ENCODE data around the gene SMIM45.
A peak's percentile ranks its signal among the peaks of the same experiment; 100 is the strongest.

SMIM45 gene

DNA sequence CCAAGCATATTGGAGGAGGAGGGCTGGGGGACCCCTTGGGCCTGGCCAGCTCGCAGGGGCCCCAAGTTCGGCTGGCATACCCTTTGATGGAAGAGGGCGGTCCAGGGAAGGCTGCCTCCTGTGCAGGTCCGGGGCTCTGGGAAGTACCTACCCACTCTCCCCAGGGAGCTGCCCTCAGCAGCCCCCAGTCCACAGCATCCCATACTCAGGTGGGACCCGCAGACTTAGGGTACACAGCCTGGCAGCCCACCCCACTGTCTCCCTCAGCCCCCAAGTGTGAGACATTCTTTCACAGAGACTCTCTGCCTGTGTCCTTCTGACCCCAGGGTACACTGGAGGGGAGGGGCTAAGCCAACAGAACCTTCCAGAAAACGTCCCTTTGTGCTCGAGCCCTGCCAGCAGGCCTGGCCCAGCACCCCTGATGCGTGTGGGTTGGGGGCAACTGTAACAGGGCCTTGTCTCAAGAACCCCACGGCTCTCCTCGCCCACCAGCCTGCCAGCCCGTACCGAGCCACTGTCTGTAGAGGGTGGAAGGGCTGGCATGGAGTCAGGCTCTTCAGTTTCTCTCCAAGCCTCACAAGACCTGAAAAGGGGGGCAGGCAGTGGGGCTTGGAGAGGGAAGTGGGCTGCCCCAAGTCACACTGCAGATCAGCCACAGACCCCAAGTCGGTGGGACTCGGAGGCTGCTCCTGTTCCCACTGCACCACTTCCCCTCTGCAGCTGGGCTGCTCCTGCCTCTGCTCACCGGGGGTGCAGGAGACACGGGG lies 18.4 kb upstream of the SMIM45 start:
- Histone ChIP-seq H3K4me3 (ENCODE audit: low read depth in 1 of 2, low read length in 2 of 2) (no peak overlapping the region), H3K27me3 (ENCODE audit: insufficient read depth, low read length, poor library complexity) (no peaks in the 10 kb centered on the region), H3K9me3 (ENCODE audit: insufficient read depth, low read length, severe bottlenecking) (no peaks in the 10 kb centered on the region), H3K9ac (ENCODE audit: low read depth, low read length) (no peak overlapping the region), H3K4me1 (ENCODE audit: insufficient read depth, low read length) (no peaks in the 10 kb centered on the region), H3K36me3 (ENCODE audit: insufficient read depth, low read length) (peaks cover 59% of the 10 kb centered on the region), H3K4me2 (ENCODE audit: insufficient read depth, low read length) (no peak overlapping the region), H3K27ac (ENCODE audit: low read length) (no peak overlapping the region), H3K79me2 (ENCODE audit: insufficient read depth, low read length) (peaks cover 17% of the 10 kb centered on the region), H4K20me1 (ENCODE audit: insufficient read depth, low read length) (peaks cover 47% of the 10 kb centered on the region), H2AFZ (ENCODE audit: low read depth, low read length) (no peak overlapping the region)
- ATAC-seq (ENCODE audit: insufficient read depth, low read depth) (peak; percentile 22; the same call in 2 of the 3 replicates), DNase-seq (peak; percentile 35)
- TF ChIP-seq, protein P1, sequence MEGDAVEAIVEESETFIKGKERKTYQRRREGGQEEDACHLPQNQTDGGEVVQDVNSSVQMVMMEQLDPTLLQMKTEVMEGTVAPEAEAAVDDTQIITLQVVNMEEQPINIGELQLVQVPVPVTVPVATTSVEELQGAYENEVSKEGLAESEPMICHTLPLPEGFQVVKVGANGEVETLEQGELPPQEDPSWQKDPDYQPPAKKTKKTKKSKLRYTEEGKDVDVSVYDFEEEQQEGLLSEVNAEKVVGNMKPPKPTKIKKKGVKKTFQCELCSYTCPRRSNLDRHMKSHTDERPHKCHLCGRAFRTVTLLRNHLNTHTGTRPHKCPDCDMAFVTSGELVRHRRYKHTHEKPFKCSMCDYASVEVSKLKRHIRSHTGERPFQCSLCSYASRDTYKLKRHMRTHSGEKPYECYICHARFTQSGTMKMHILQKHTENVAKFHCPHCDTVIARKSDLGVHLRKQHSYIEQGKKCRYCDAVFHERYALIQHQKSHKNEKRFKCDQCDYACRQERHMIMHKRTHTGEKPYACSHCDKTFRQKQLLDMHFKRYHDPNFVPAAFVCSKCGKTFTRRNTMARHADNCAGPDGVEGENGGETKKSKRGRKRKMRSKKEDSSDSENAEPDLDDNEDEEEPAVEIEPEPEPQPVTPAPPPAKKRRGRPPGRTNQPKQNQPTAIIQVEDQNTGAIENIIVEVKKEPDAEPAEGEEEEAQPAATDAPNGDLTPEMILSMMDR (IDR thresholded peaks at IDR 0.05; ENCODE audit: borderline replicate concordance, extremely low read depth, low read length, poor library complexity, severe bottlenecking): no peak
- TF ChIP-seq EZH2 (IDR thresholded peaks at IDR 0.05; ENCODE audit: borderline replicate concordance, low read depth, low read length, severe bottlenecking): no peak

DNA sequence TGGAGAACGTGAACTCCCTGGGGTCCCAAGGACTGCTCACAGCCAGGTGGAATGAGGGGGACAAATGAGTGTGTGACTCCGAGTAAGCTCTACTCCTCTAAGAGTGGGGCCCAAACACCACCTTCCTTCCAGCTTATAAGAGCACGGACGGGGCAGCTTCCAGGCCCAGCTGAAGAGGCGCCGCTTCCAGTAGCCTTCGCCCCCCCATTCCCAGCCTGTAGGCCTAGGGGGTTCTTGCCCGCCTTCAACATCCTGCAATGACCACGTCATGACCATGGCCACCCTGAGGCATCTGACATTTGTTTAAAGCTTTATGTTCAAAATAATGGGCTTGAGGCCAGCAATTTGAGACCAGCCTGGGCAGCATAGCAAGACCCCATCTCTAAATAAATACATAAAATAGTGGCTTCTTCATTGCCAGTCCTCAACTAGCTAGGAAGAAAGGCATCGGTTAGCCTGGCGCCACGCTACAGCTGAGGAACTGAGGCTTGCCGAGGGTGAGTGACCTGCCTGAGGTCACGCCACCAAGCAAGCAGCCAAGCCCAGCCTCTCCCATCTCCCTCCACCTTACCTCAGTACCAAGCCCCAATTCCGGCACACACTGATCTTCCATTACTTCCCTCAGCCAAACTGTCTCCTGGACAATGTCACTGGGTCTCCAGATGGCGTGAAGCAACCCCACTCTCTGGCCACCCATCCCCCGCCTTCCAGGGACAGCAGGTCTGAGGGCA lies 17.5 kb upstream of the SMIM45 start:
- H3K27ac ChIP-seq (ENCODE audit: low read length): no peak overlapping the region
- H3K79me2 ChIP-seq (ENCODE audit: insufficient read depth, low read length): peaks cover 26% of the 10 kb centered on the region
- H4K20me1 ChIP-seq (ENCODE audit: insufficient read depth, low read length): peaks cover 55% of the 10 kb centered on the region
- peak; percentile 1; the same call in 1 of the 3 replicates for ATAC-seq (ENCODE audit: insufficient read depth, low read depth)
- no peaks in the 10 kb centered on the region for H3K27me3 ChIP-seq (ENCODE audit: insufficient read depth, low read length, poor library complexity)
- TF ChIP-seq, protein P1 (IDR thresholded peaks at IDR 0.05; ENCODE audit: borderline replicate concordance, extremely low read depth, low read length, poor library complexity, severe bottlenecking): no peak
- no peak for TF ChIP-seq EZH2 (IDR thresholded peaks at IDR 0.05; ENCODE audit: borderline replicate concordance, low read depth, low read length, severe bottlenecking)
- no peak overlapping the region for H3K9ac ChIP-seq (ENCODE audit: low read depth, low read length)
- H2AFZ ChIP-seq (ENCODE audit: low read depth, low read length): no peak overlapping the region
- no peak overlapping the region for H3K4me2 ChIP-seq (ENCODE audit: insufficient read depth, low read length)
- no peaks in the 10 kb centered on the region for H3K4me1 ChIP-seq (ENCODE audit: insufficient read depth, low read length)
- peaks cover 67% of the 10 kb centered on the region for H3K36me3 ChIP-seq (ENCODE audit: insufficient read depth, low read length)
- no peak overlapping the region for H3K4me3 ChIP-seq (ENCODE audit: low read depth in 1 of 2, low read length in 2 of 2)
- no peak for DNase-seq
- H3K9me3 ChIP-seq (ENCODE audit: insufficient read depth, low read length, severe bottlenecking): no peaks in the 10 kb centered on the region

DNA sequence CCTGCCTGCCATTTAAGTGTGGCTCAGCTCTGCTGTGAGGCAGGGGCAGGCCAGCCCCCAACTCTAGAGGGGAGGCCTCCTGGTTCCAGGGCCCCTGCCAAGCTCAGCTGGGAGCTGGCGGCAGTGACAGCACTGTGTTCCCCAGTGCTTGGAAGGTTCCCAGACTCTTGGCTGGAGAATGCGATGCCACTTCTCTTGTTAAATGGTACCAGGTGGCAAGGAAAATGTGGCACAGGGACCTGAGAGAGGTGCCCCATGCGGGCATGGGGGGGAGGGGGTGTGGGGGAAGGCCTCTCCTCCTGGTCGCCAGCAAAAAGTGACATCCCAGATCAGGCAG lies 17.0 kb upstream of the SMIM45 start:
- TF ChIP-seq, protein P1 (IDR thresholded peaks at IDR 0.05; ENCODE audit: borderline replicate concordance, extremely low read depth, low read length, poor library complexity, severe bottlenecking): no peak
- TF ChIP-seq EZH2 (IDR thresholded peaks at IDR 0.05; ENCODE audit: borderline replicate concordance, low read depth, low read length, severe bottlenecking): no peak
- no peak for DNase-seq
- Histone ChIP-seq H3K36me3 (ENCODE audit: insufficient read depth, low read length) (peaks cover 71% of the 10 kb centered on the region), H3K9ac (ENCODE audit: low read depth, low read length) (no peak overlapping the region), H4K20me1 (ENCODE audit: insufficient read depth, low read length) (peaks cover 58% of the 10 kb centered on the region), H3K4me1 (ENCODE audit: insufficient read depth, low read length) (0 out of 2 replicates have a peak, but pooled peaks cover 1% of the 10 kb centered on the region), H3K27me3 (ENCODE audit: insufficient read depth, low read length, poor library complexity) (no peaks in the 10 kb centered on the region), H3K27ac (ENCODE audit: low read length) (no peak overlapping the region), H3K9me3 (ENCODE audit: insufficient read depth, low read length, severe bottlenecking) (no peaks in the 10 kb centered on the region), H3K4me2 (ENCODE audit: insufficient read depth, low read length) (no peak overlapping the region), H3K4me3 (ENCODE audit: low read depth in 1 of 2, low read length in 2 of 2) (no peak overlapping the region), H3K79me2 (ENCODE audit: insufficient read depth, low read length) (peaks cover 30% of the 10 kb centered on the region), H2AFZ (ENCODE audit: low read depth, low read length) (no peak overlapping the region)
- ATAC-seq (ENCODE audit: insufficient read depth, low read depth): no peak

Measured in DND-41 (cell line).